NCI-H524 treated with DMSO at 0.1 percent for 48 hours (cell line): ENCODE measurements around the gene SPTAN1.

Experiments used
- DNase-seq: peaks from one replicate; lab custom pipeline; 2025; lab: John Stamatoyannopoulos, UW

SPTAN1 gene

DNA sequence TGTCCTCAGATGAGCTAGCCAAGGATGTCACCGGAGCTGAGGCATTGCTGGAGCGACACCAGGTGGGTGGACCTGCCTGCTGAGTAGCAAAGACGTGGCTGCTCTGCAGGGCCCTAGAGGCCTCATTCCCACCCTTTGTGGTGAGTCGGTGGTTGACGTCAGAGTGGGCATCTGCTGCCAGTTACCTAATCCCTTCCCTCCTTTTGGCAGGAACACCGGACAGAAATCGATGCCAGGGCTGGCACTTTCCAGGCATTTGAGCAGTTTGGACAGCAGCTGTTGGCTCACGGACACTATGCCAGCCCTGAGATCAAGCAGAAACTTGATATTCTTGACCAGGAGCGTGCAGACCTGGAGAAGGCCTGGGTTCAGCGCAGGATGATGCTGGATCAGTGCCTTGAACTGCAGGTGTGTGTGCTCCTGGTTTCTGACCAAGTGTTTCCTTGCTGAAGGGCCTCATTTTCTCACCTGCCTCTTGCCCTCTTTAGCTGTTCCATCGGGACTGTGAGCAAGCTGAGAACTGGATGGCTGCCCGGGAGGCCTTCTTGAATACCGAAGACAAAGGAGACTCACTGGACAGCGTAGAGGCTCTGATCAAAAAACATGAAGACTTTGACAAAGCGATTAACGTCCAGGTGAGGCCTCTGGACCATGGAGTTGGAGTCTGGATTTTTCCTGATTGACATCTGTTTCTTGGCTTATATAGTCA, 55.4 kb downstream of the SPTAN1 start:
- DNase-seq: peak; percentile 58

DNA sequence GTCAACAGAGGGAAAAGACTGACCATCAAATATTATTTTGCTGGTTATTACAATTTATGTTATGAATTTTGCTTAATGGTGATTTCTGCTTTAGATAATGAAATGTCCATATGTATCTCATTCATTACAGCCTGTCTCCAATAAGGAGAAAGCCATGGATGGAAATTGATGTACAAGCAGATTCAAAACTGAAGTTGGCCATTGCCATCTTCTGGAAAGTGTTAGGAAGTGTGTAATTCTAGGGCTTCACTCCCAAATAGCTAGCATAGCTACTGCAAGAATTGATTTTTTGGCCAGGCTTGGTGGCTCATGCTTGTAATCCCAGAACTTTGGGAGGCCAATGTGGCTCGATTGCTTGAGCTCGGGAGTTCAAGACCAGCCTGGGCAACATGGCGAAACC, 58.5 kb downstream of the SPTAN1 start:
- no peak for DNase-seq

DNA sequence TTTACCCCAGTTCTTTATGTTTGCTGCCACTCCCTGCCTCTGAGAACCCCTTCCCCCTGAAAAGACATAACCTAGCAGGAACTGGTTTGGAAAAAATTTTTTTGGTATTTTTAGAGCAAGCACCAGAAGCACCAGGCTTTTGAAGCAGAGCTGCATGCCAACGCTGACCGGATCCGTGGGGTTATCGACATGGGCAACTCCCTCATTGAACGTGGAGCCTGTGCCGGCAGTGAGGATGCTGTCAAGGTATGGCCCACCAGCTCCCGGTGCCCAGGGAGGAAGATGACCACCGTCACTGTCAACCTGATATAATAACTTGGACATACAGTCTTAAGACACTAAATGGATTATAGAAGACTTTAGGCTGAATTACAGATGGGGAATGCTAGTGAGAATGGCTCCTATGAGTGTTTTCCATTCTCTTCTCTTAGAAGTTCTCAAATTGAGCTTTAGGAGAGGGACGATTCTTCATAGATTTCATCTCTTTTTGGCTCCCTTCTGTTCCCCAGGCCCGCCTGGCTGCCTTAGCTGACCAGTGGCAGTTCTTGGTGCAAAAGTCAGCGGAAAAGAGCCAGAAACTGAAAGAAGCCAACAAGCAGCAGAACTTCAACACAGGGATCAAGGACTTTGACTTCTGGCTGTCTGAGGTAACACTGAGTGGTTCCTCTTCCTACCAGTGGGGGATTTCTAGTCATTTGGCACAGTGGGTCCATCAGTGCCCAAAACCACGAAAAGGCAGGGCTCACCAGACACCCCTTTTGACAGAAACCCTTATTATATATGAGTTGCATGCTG, 59.4 kb downstream of the SPTAN1 start:
- no peak for DNase-seq

DNA sequence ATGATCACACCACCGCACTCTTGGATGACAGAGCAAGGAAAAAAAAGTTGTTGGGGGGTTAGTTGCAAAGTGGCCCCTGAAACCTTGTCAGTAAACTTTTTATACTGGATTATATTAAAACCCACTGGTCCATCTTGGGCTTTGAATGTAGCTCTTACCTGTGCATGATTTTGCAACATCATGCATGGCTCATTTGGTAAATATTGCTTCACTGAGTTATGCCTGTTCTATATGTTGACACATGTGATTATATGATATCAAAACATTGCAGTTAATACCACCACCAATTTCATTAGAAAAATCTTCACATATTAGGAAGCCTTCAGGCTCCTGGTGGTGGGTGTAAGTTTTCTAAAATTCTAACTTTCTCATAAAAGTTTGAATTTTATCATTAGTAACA, 62.3 kb downstream of the SPTAN1 start:
- no peak for DNase-seq

DNA sequence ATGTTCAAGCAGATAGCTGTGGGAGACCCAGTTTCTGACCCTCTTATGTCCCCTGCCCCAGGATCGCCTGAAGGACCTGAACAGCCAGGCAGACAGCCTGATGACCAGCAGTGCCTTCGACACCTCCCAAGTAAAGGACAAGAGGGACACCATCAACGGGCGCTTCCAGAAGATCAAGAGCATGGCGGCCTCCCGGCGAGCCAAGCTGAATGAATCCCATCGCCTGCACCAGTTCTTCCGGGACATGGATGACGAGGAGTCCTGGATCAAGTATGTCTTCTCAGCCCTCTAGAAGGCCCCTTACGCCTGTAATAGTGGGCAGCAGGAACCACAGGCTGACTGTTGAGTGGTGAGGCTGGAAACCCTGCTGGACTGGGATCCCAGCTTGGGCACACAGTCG, 63.2 kb downstream of the SPTAN1 start:
- DNase-seq: no peak

DNA sequence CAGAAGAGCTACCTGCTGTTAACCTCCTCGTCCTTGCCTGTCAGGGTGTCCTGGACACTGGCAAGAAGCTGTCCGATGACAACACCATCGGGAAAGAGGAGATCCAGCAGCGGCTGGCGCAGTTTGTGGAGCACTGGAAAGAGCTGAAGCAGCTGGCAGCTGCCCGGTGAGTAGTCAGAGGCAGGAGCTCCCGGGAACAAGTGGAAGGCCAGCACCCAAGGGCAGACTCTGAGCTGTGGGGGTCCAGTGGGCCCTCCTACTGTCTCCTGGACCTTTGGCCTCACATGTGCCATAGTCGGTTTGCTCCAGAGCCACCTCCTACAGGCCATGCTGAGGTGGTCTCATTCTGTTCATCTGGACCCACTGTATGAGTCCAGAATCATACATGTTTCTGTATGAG, 65.6 kb downstream of the SPTAN1 start:
- DNase-seq: no peak

DNA sequence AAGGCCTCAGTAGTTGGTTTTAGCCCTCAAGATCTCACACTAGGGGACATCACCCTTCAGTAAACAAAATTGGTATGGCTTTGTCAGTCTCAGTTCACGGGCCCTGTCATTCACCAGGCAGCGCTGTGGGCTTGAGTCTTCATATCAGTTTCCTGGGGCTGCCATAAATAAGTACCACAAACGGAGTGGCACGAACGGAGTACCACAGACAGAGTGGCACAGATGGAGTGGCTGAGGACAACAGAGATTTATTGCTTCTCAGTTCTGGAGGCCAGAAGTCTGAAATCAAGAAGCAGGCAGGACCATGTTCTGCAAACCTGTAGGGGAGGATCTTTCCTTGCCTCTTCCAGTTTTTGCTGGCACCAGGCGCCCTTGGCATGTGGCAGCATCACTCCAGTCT, 66.7 kb downstream of the SPTAN1 start:
- no peak for DNase-seq

DNA sequence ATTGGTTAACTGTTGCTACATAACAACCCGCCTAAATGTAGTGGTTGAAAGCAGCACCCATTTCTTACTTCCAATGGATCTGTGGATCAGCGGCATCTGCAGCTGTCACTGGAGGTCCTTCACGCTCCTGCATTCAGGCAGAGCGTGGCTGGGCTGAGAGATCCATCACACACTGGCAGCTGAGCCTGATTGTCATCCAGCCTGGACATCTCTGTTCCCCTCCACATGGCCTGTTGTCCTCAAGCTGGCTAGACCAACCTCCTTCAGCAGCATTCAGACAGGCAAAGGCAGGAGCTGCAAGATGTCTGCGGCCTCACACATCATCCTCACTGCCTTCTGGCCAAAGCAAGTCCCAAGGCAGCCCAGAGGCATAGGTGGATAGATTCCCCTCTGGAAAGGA, 67.4 kb downstream of the SPTAN1 start:
- DNase-seq: no peak

DNA sequence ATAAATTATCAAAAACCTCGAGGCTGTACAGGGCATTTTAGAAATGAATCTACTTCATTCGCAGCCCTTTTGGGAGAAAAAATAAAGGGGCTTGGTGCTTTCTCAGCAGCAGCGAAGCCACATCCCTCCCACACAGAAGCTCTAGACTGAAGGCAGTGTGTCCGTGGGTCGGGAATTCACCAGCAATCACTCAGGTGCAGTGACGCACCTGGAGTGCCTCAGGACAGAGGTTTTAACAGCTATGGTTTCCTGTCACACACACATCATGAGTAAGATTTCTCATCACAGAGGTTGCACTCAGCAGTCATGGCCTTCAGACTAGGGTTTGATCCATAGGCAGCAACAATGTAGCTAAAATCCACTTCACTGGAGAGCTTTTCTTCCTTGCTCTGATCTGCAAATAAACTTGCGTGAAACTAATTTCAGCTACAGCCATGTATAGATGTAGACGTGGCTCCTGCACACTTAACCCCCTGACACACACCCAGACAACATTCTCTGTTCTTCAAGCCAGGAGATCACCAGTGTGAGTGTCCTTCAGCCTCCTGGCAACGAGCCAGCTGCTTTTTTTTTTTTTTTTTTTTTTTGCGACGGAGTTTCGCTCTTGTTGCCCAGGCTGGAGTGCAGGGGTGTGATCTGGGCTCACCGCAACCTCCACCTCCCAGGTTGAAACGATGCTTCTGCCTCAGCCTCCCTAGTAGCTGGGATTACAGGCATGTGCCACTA, 69.5 kb downstream of the SPTAN1 start:
- no peak for DNase-seq

DNA sequence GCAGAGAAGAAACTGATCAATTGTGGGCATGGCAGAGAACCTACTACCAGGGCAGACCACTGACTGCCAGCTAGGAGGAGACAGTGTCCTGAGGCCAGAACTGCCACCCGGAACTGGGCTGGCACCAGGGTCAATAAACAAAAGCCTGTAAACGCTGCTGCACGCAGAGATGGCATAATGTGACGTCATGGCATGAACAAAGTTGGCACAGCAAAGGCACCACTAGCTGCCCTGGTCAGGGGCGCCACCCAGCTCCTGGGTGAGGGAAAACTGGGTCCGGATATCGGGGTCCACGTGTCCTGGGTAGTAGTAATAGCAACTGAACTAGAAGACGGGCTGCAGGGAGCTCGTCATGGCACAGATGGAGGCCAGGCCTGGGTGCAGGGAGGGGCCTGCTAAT, 72.2 kb downstream of the SPTAN1 start:
- no peak for DNase-seq

DNA sequence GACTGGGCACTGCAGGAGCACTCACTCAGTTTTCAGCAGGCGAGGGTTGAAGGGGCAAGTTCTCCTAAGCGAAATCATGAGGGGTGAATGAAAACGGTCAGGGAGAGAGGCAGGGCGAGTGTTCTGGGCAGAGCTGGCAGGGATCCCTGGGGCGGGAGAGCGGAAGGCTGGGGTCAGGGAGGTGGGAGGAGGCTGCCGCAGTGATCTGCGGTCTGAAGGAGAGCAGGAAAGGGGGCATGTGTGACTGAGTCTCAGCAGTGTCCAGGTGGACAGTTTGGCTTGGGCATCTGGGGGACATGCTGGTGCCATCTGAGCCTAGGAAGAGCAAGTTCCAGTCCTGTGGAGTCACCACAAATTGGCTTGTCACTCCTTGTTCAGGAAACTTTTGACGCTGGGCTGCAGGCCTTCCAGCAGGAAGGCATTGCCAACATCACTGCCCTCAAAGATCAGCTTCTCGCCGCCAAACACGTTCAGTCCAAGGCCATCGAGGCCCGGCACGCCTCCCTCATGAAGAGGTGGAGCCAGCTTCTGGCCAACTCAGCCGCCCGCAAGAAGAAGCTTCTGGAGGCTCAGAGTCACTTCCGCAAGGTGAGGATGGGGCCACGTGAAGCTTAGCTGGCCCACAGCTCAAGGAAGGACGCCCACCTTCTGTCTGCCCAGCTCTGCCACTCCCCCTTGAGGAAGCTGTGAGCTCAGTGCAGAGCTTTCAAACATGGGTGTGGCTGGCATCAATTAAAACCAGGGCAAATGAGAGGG, 73.2 kb downstream of the SPTAN1 start:
- no peak for DNase-seq

DNA sequence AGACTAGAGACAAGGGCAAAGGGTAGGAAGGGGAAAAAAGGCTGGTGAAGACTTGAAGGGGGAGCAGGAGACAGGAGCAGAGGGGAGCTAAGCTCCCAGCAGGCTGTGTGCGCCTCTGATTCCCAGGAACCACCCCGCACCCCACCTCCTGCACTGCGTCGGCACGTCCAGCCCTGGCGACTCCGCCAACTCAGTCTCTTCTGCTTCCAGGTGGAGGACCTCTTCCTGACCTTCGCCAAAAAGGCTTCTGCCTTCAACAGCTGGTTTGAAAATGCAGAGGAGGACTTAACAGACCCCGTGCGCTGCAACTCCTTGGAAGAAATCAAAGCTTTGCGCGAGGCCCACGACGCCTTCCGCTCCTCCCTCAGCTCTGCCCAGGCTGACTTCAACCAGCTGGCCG, 73.8 kb downstream of the SPTAN1 start:
- no peak for DNase-seq

DNA sequence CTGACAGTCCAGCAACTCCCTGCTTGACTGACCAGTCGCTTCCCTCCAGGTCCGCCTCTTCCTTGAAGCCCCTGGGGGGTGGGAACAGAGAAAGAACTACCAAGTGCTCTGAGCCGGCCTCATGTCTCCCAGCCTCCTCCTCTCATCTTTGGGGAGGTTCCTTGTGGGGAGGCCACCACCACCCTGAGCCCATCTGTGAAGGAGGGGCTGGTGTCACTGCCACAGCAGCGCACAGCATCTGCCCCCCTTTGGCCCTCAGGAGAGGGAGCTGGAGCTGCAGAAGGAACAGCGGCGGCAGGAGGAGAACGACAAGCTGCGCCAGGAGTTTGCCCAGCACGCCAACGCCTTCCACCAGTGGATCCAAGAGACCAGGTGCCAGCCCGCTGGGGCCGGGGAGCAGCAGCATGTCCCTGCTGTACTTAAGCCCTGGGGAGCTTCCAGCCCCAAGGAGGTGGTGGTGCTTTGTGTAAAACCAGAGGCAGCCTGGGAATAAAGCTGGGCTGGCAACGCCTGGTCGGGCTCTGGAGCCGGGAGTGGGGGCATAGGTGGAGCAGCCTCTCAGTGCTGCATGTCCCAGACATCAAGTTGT, 74.8 kb downstream of the SPTAN1 start:
- no peak for DNase-seq

DNA sequence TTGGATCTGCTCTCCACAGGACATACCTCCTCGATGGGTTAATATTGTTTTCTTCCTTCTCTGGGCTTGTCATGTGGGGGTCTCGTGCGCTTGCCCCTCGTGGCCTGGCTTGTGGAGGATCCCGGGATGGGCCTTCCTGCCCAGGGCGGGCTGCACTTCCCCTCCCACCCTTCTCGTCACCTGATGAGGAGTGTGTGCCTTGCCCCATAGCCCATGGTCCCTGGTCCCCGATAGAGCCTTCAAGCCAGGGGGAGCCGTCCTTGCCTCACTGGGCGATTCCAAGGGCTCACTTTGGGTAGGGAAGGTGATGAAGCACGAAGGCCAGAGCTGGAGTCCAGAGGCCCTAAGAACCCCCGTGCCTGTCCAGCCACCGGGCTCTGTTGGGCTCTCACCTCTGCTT, 75.5 kb downstream of the SPTAN1 start:
- DNase-seq: no peak

DNA sequence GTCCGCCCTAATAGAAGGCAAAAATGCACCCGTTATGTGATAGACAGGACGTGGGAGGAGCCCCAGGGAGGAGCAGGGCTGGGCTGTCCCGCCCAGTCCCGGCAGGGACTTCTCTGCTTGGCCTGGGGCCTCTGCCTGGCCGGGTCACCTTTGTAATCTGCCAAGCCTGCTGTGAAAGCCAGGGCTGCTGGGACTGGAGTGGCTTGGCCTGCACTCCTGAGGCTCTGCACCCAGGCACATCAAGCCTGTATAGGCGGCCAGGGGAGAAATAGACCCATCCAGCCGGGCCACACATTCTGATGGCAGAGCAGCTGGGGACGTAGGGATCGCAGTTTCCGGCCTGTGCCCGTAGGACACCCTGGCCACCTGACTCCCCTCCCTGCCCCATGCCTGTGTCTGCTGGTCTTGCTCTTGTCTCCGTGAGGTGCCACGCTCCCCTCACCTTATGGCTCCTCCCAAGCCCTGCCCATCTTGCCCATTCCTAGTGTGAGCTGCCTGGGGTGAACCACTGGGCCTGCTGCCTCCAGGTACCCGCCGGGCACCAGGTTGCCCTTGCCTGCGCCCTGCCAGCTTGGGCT, 76.2 kb downstream of the SPTAN1 start:
- no peak for DNase-seq

DNA sequence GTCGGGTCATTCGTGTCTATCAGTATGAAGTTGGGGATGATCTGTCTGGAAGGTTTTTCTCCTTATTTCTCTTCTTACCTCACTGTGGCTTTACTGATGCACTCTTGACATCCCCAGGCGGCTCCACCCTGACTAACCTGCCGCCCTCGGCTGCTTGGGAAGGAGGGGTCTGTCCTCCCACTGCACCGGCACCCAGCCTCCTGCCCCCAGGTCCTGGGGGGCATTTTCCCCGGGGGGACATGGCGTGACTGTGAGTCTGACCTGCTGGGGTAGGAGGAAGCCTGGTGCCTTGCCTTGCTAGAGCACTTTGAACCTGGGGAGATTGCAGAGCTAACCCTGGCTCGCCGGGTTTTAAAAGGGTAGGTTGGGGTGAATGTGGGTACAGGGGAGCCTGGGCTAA, 76.7 kb downstream of the SPTAN1 start:
- no peak for DNase-seq

DNA sequence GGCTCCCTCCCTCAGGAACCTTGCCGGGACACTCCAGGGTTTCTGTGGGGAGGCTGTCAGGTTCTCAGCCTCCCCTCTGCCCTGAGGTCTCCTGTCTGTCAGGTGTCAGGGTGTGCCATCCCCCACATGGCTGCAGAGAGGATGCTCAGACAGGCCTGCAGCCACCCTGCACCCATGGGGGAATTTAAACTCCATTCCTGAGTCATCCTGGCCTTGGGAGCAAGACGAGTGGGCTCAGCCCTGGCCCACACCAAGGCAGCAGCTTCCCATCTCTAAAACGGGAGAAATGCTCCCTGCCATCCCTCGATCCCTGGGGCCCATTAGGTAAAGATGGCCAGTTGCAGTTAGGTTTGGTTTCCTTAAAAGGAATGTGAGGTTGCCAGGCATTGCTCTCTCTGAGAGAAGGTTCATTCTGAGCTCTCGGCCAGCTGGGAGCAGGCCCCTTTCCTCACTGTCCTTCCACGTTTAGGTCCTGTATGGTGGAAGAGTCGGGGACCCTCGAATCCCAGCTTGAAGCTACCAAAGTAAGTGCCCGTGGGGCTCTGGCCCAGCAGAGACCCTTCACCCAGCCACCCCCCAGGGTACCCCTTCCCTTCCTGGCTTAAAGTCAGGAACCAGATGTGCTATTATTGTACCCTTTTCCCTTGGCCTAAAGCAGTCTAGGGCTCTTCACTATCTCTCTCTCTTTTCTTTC, 77.6 kb downstream of the SPTAN1 start:
- no peak for DNase-seq

DNA sequence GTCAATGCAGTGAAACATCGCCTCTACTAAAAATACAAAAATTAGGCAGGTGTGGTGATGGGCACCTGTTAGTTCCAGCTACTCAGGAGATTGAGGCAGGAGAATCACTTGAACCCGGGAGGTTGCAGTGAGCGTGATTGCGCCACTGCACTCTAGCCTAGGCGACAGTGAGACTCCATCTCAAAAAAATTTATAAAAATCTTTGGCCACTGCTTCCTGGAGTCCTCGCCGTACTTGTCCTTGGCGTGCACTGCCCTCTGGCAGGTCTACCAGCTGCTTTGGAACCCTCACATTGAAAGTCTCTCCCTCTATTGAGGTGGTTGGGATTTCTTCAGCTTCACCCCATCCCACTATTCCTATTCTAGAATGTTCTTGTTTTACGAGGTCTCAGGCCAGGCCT, 79.2 kb downstream of the SPTAN1 start:
- no peak for DNase-seq

DNA sequence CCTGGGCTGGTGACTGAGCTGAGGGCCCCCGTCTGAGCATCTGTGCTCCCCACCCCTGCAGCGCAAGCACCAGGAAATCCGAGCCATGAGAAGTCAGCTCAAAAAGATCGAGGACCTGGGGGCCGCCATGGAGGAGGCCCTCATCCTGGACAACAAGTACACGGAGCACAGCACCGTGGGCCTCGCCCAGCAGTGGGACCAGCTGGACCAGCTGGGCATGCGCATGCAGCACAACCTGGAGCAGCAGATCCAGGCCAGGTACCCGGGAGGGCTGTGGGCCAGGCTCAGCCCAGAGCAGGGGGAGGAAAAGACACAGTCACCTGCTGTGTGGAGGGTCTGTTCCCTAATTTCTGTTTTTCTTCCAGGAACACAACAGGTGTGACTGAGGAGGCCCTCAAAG, 79.7 kb downstream of the SPTAN1 start:
- no peak for DNase-seq

DNA sequence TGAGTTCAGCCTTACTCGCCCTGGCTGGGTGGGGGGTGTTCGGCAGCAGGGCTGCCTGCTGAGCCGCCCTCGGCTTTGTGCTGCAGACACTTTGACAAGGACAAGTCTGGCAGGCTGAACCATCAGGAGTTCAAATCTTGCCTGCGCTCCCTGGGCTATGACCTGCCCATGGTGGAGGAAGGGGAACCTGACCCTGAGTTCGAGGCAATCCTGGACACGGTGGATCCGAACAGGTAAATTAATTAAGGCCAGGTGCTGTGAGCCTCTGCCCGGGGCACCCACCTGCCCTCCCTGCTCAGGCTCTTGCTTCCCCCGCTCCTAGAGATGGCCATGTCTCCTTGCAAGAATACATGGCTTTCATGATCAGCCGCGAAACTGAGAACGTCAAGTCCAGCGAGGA, 80.1 kb downstream of the SPTAN1 start:
- no peak for DNase-seq

DNA sequence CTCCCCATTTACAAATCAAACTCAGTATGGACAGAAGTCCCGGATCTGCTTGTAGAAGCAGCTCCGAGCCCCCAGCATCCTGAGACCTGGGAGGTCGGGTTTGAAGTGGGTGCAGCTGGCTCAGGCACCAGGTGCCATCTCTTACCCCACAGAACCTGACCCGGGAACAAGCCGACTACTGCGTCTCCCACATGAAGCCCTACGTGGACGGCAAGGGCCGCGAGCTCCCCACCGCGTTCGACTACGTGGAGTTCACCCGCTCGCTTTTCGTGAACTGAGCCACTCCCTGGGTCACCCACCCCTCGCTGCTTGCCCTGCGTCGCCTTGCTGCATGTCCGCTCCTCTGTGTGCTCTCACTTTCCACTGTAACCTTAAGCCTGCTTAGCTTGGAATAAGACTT, 80.7 kb downstream of the SPTAN1 start:
- DNase-seq: no peak
